C1 segment of cervical spinal cord (tissue), 14 donors: Measurements from ENCODE around the gene C4orf51.

Source experiments
- DNase-seq, 14 donors: peaks; one replicate each; lab custom pipeline; 2025; lab: John Stamatoyannopoulos, UW

The C4orf51 gene

GRCh38 chr4:145756244-145756643, 76.3 kb downstream of the C4orf51 start:
- no peak for DNase-seq

GRCh38 chr4:145757188-145757587, 77.2 kb downstream of the C4orf51 start:
- no peak for DNase-seq

GRCh38 chr4:145760176-145760575, 80.2 kb downstream of the C4orf51 start:
- no peak for DNase-seq

GRCh38 chr4:145760961-145761929, 81.3 kb downstream of the C4orf51 start:
- DNase-seq: peak in 3 of 14 donors; percentile 13 to 88 (median 20)

GRCh38 chr4:145762719-145763118, 82.8 kb downstream of the C4orf51 start:
- no peak for DNase-seq

- no peak for DNase-seq
Observed at GRCh38 chr4:145763399-145763798, 83.5 kb downstream of the C4orf51 start.

- DNase-seq: no peak
Observed at GRCh38 chr4:145766273-145766672, 86.3 kb downstream of the C4orf51 start.

- no peak for DNase-seq
Observed at GRCh38 chr4:145769450-145770037, 89.6 kb downstream of the C4orf51 start.

GRCh38 chr4:145770124-145770523, 90.2 kb downstream of the C4orf51 start:
- DNase-seq: no peak

GRCh38 chr4:145772347-145772746, 92.4 kb downstream of the C4orf51 start:
- DNase-seq: no peak

GRCh38 chr4:145773581-145774234, 93.8 kb downstream of the C4orf51 start:
- peak in 3 of 14 donors; percentile 15 to 43 (median 22) for DNase-seq

- DNase-seq: no peak
Observed at GRCh38 chr4:145774473-145774872, 94.5 kb downstream of the C4orf51 start.

- no peak for DNase-seq
Observed at GRCh38 chr4:145775406-145775805, 95.5 kb downstream of the C4orf51 start.

- DNase-seq: no peak
Observed at GRCh38 chr4:145776208-145776607, 96.3 kb downstream of the C4orf51 start.

GRCh38 chr4:145779319-145779801, 99.4 kb downstream of the C4orf51 start:
- no peak for DNase-seq

- no peak for DNase-seq
Observed at GRCh38 chr4:145781351-145781750, 101.4 kb downstream of the C4orf51 start.
